HCT116 (cell line): ENCODE data around the gene SLC39A5. TPM values are rescaled to one million over a fixed set of nuclear protein-coding genes. Genes with fewer than 3 reads are reported as not detected.

Source experiments
- ATAC-seq: fragments of 200-7000 bp; cut with Tn5 transposase; 2 replicates; pipeline ENCODE4 v1.9.1; 2020; ENCODE audit warnings: mild to moderate bottlenecking, moderate library complexity
- BruUV-seq: library from RNA; stranded (reverse); fragments of 400-500 nt; replicated peaks from 2 replicates; lab custom pipeline; 2021; lab: Mats Ljungman, UMichigan
- CTCF ChIA-PET: fragments of 300-600 bp; sonication (Branson Sonifier 250); formaldehyde crosslinking; loops from one replicate; lab custom pipeline; 2021; ENCODE audit warnings: antibody characterized with exemption; lab: Charles Lee
- POLR2A ChIA-PET: fragments of 300-600, 350-600 bp; sonication (Branson Sonifier 250); formaldehyde crosslinking; loops from one replicate; lab custom pipeline; 2021; ENCODE audit warnings: antibody characterized with exemption; lab: Charles Lee
- RAD21 ChIA-PET, 2 experiments: fragments of 300-600 bp; sonication (Branson Sonifier 250); formaldehyde crosslinking; loops; one replicate each; lab custom pipeline; 2023; ENCODE audit warnings: low total read pairs in 2 of 2; ENCODE audit not compliant: uncharacterized antibody in 2 of 2, unreplicated experiment in 2 of 2, low non-redundant PET in 1 of 2; lab: Charles Lee
- DNase-seq: peaks from one replicate; pipeline ENCODE4 v3.0.0-alpha.2; 2010; ENCODE audit warnings: low read depth, low spot score
- H2AFZ ChIP-seq: fragments of 200-600 bp; shearing (Covaris generic), sonication (generic); 2 replicates; pipeline ENCODE4 v1.6.1; 2017; ENCODE audit warnings: low read depth, mixed run types, mixed read lengths, antibody characterized with exemption, low read length; ENCODE audit not compliant: poor library complexity, severe bottlenecking
- H3K27ac ChIP-seq: 2 replicates; pipeline ENCODE4 v1.5.1; 2012; ENCODE audit warnings: low read depth, low read length
- H3K27me3 ChIP-seq: fragments of 200-600 bp; sonication (generic); 2 replicates; pipeline ENCODE4 v1.6.1; 2016; ENCODE audit warnings: mixed run types, low read length, mixed read lengths; ENCODE audit not compliant: insufficient read depth
- H3K36me3 ChIP-seq, 2 experiments: fragments of 200-500 bp in 1 of 2; fragments of 200-600 bp in 1 of 2; sonication (Bioruptor generic) in 1 of 2; sonication (generic) in 1 of 2; 2 replicates each; pipeline versions ENCODE4 v1.5.1 to v1.6.1; 2014 to 2016; ENCODE audit warnings: low read length in 2 of 2, inconsistent platforms in 1 of 2, mixed read lengths in 1 of 2, mixed run types in 1 of 2; ENCODE audit not compliant: insufficient read depth in 2 of 2, control insufficient read depth in 1 of 2
- H3K4me1 ChIP-seq, 2 experiments: fragments of 200-600 bp in 1 of 2; sonication (generic) in 1 of 2; 2 replicates each; pipeline versions ENCODE4 v1.5.1 to v1.6.1; 2012 to 2017; ENCODE audit warnings: low read length in 2 of 2, inconsistent platforms in 1 of 2, mild to moderate bottlenecking in 1 of 2, mixed read lengths in 1 of 2, mixed run types in 1 of 2, moderate library complexity in 1 of 2; ENCODE audit not compliant: insufficient read depth in 2 of 2, control insufficient read depth in 1 of 2
- H3K4me2 ChIP-seq: fragments of 200-600 bp; sonication (generic); 2 replicates; pipeline ENCODE4 v1.6.1; 2017; ENCODE audit warnings: mixed run types, low read length, mixed read lengths
- H3K4me3 ChIP-seq, 2 experiments: fragments of 200-600 bp in 1 of 2; sonication (generic) in 1 of 2; replicated peaks in 1 of 2; 2 replicates each; pipeline ENCODE4 v1.5.1; 2011 to 2016; ENCODE audit warnings: low read length in 2 of 2, control low read depth in 1 of 2, low read depth in 1 of 2, mild to moderate bottlenecking in 1 of 2, mixed read lengths in 1 of 2, mixed run types in 1 of 2
- H3K79me2 ChIP-seq: fragments of 200-600 bp; sonication (generic); 2 replicates; pipeline ENCODE4 v1.6.1; 2017; ENCODE audit warnings: mild to moderate bottlenecking, mixed run types, low read length, moderate library complexity, mixed read lengths; ENCODE audit not compliant: insufficient read depth
- H3K9ac ChIP-seq: fragments of 200-600 bp; sonication (generic); 2 replicates; pipeline ENCODE4 v1.6.1; 2016; ENCODE audit warnings: low read length, mixed read lengths
- H3K9me2 ChIP-seq: fragments of 200-600 bp; sonication (generic), shearing (Covaris generic); 2 replicates; pipeline ENCODE4 v1.6.1; 2017; ENCODE audit warnings: mixed run types, mild to moderate bottlenecking, moderate library complexity; ENCODE audit not compliant: insufficient read depth
- H3K9me3 ChIP-seq, 2 experiments: fragments of 200-500 bp in 1 of 2; fragments of 200-600 bp in 1 of 2; sonication (Bioruptor generic) in 1 of 2; sonication (generic) in 1 of 2; 2 replicates each; pipeline ENCODE4 v1.6.1; 2014 to 2017; ENCODE audit warnings: low read length in 2 of 2, mixed read lengths in 2 of 2, inconsistent platforms in 1 of 2, low read depth in 1 of 2, mild to moderate bottlenecking in 1 of 2, mixed run types in 1 of 2, moderate library complexity in 1 of 2; ENCODE audit not compliant: control insufficient read depth in 1 of 2, insufficient read depth in 1 of 2
- H4K20me1 ChIP-seq: fragments of 200-600 bp; sonication (generic), shearing (Covaris generic); 2 replicates; pipeline ENCODE4 v1.6.1; 2017; ENCODE audit warnings: mixed run types, mild to moderate bottlenecking, moderate library complexity; ENCODE audit not compliant: insufficient read depth
- EGR1 ChIP-seq: IDR thresholded peaks from 2 replicates; pipeline ENCODE4 v1.6.1; 2012; ENCODE audit warnings: low read depth
- EZH2 ChIP-seq: fragments of 200-600 bp; sonication (generic); IDR thresholded peaks from 2 replicates; pipeline ENCODE4 v1.6.1; 2017; ENCODE audit warnings: antibody characterized with exemption, mixed run types
- FOSL1 ChIP-seq: IDR thresholded peaks from 2 replicates; pipeline ENCODE4 v1.6.1; 2012; ENCODE audit warnings: low read depth
- POLR2A ChIP-seq: IDR thresholded peaks from 2 replicates; pipeline ENCODE4 v1.7.0; 2011; ENCODE audit warnings: borderline replicate concordance; ENCODE audit not compliant: insufficient read depth, insufficient read length; ENCODE audit errors: extremely low read depth
- SIN3A ChIP-seq: IDR thresholded peaks from 2 replicates; pipeline ENCODE4 v1.6.1; 2012; ENCODE audit warnings: low read depth
- YY1 ChIP-seq: IDR thresholded peaks from 2 replicates; pipeline ENCODE4 v1.6.1; 2011; ENCODE audit warnings: low read length, low read depth, moderate library complexity, mild to moderate bottlenecking; ENCODE audit not compliant: insufficient replicate concordance; ENCODE audit errors: extremely low read depth
- ZBTB33 ChIP-seq: IDR thresholded peaks from 2 replicates; pipeline ENCODE4 v1.6.1; 2011; ENCODE audit warnings: mild to moderate bottlenecking, low read length, moderate library complexity; ENCODE audit not compliant: insufficient replicate concordance; ENCODE audit errors: extremely low read depth
- ZNF274 ChIP-seq: fragments of 200-500 bp; sonication (Bioruptor generic); IDR thresholded peaks from 2 replicates; pipeline ENCODE4 v1.6.1; 2014; ENCODE audit warnings: mild to moderate bottlenecking, low read depth, low read length, inconsistent platforms
- intact Hi-C: fragments of 100-400 bp; cut with micrococcal nuclease; formaldehyde crosslinking; loops from 2 replicates; pipeline ENCODE4 v1.10.0; 2022
- total RNA-seq: library from RNA; stranded (reverse); gene quantifications from one replicate; pipeline ENCODE4 v1.2.1, GENCODE V29; 2021; ENCODE audit not compliant: unreplicated experiment

The SLC39A5 gene
- total RNA-seq, 1 experiment from 2014 or later, result 0.66 TPM

GRCh38 chr12:56231184-56231582 is 1.3 kb downstream of the SLC39A5 start:
- Histone ChIP-seq H3K27ac (no peak overlapping the region), H3K4me1 (peaks cover 0 to 6% of the 10 kb centered on the region in 2 experiments; a peak in 1 of 4 replicates), H2AFZ (no peak overlapping the region), H3K4me3 (no peak overlapping the region), H3K9ac (no peak overlapping the region), H4K20me1 (no peaks in the 10 kb centered on the region), H3K4me2 (no peak overlapping the region), H3K9me3 (no peaks in the 10 kb centered on the region), H3K36me3 (peaks cover 0 to 2% of the 10 kb centered on the region in 2 experiments; a peak in 1 of 4 replicates), H3K27me3 (no peaks in the 10 kb centered on the region), H3K9me2 (no peaks in the 10 kb centered on the region), H3K79me2 (no peaks in the 10 kb centered on the region)
- intact Hi-C loops, result no loop called here
- POLR2A ChIA-PET, result no interaction called here
- no TSS peak for BruUV-seq
- TF ChIP-seq ZBTB33 (no peak), EZH2 (no peak), POLR2A (no peak), YY1 (no peak), FOSL1 (no peak), ZNF274 (no peak), SIN3A (no peak), EGR1 (no peak)
- DNase-seq (no peak), ATAC-seq (no peak)
- RAD21 ChIA-PET, result no interaction called here
- CTCF ChIA-PET, result no interaction called here
